Osteoblast (primary cell): Measurements from ENCODE around the gene BSG. TPM values are rescaled to one million over a fixed set of nuclear protein-coding genes. Genes with fewer than 3 reads are reported as not detected.

Experiments
- DNase-seq: peaks from one replicate; pipeline ENCODE4 v3.0.0; 2011; ENCODE audit warnings: low spot score, mixed read lengths; ENCODE audit not compliant: insufficient read length; ENCODE audit errors: missing footprints
- H2AFZ ChIP-seq: 2 replicates; pipeline ENCODE4 v1.6.0; 2011; ENCODE audit warnings: mild to moderate bottlenecking, low read length
- H3K27ac ChIP-seq: 2 replicates; pipeline ENCODE4 v1.5.1; 2011; ENCODE audit warnings: mild to moderate bottlenecking, low read depth, low read length, moderate library complexity
- H3K27me3 ChIP-seq: 2 replicates; pipeline ENCODE4 v1.6.0; 2012; ENCODE audit warnings: mild to moderate bottlenecking, control low read depth, inconsistent platforms, low read length, moderate library complexity; ENCODE audit not compliant: insufficient read depth
- H3K36me3 ChIP-seq: 2 replicates; pipeline ENCODE4 v1.5.1; 2011; ENCODE audit warnings: mild to moderate bottlenecking, low read length, control low read depth, moderate library complexity; ENCODE audit not compliant: insufficient read depth
- H3K4me1 ChIP-seq: 2 replicates; pipeline ENCODE4 v1.5.1; 2011; ENCODE audit warnings: mild to moderate bottlenecking, low read length, control low read depth, moderate library complexity; ENCODE audit not compliant: insufficient read depth
- H3K4me2 ChIP-seq: 2 replicates; pipeline ENCODE4 v1.6.0; 2011; ENCODE audit warnings: mild to moderate bottlenecking, low read length; ENCODE audit not compliant: insufficient read depth
- H3K4me3 ChIP-seq: fragments of 200-600 bp; sonication (generic); 3 replicates; pipeline ENCODE4 v1.5.1; 2012; ENCODE audit warnings: mild to moderate bottlenecking, low read length, inconsistent platforms; ENCODE audit not compliant: insufficient read depth
- H3K79me2 ChIP-seq: 2 replicates; pipeline ENCODE4 v1.6.0; 2012; ENCODE audit warnings: mild to moderate bottlenecking, low read length, control low read depth, inconsistent platforms; ENCODE audit not compliant: insufficient read depth
- H3K9me3 ChIP-seq: 2 replicates; pipeline ENCODE4 v1.5.1; 2011; ENCODE audit warnings: low read depth, low read length, control low read depth
- H4K20me1 ChIP-seq: 2 replicates; pipeline ENCODE4 v1.6.0; 2012; ENCODE audit warnings: mild to moderate bottlenecking, low read length, control low read depth; ENCODE audit not compliant: insufficient read depth
- total RNA-seq: library from RNA; depleted of rRNA; stranded (reverse); fragments of >200 nt; gene quantifications from 2 replicates; pipeline ENCODE4 v1.2.3, GENCODE V29; 2012
- TF ChIP-seq, protein P1 (sequence below): IDR thresholded peaks from 2 replicates; pipeline ENCODE4 v1.5.1; 2011; ENCODE audit warnings: mild to moderate bottlenecking, low read depth, low read length, moderate library complexity; ENCODE audit errors: extremely low read depth

Gene BSG
- total RNA-seq, 1 donor, result 273 TPM

DNA sequence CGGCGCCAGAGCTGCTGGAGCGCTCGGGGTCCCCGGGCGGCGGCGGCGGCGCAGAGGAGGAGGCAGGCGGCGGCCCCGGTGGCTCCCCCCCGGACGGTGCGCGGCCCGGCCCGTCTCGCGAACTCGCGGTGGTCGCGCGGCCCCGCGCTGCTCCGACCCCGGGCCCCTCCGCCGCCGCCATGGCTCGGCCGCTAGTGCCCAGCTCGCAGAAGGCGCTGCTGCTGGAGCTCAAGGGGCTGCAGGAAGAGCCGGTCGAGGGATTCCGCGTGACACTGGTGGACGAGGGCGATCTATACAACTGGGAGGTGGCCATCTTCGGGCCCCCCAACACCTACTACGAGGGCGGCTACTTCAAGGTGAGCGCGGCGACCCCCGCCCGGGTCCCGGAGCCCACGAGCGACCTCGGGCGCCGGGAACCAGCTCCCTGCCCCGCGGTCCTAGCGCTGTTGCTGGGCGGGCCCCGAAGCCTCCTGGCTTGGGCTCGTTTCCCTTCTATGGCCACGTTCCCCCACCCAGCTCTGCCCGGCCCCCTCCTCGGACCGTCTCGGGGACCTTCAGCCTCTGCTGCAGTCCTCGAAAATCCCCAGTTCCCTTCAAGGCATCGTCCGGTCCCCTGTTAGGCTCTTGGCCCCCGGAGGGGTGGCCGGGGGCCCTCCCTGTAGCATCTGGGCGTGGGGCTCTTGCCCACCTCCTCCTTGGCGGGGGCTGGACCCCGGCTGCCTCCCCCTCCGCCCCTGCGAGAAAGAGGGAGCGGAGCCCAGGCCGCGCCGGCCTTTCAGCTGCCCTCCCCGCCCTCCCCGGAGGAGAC is 40.4 kb upstream of the BSG start, which contains the start of gene CDC34:
Gene CDC34, plus strand, starts transcription at position 8 of the 808 bp plus-strand sequence. Its CDS starts 172 bp downstream, at position 180.
- H3K79me2 ChIP-seq, result peaks cover 52% of the 10 kb centered on the region
- H4K20me1 ChIP-seq, result peaks cover 38% of the 10 kb centered on the region
- peak within 1 kb of the TSS; percentile 80 for H2AFZ ChIP-seq
- peak within 1 kb of the TSS; percentile 89 for H3K4me3 ChIP-seq
- H3K27me3 ChIP-seq, result no peaks in the 10 kb centered on the region
- TF ChIP-seq, protein P1, sequence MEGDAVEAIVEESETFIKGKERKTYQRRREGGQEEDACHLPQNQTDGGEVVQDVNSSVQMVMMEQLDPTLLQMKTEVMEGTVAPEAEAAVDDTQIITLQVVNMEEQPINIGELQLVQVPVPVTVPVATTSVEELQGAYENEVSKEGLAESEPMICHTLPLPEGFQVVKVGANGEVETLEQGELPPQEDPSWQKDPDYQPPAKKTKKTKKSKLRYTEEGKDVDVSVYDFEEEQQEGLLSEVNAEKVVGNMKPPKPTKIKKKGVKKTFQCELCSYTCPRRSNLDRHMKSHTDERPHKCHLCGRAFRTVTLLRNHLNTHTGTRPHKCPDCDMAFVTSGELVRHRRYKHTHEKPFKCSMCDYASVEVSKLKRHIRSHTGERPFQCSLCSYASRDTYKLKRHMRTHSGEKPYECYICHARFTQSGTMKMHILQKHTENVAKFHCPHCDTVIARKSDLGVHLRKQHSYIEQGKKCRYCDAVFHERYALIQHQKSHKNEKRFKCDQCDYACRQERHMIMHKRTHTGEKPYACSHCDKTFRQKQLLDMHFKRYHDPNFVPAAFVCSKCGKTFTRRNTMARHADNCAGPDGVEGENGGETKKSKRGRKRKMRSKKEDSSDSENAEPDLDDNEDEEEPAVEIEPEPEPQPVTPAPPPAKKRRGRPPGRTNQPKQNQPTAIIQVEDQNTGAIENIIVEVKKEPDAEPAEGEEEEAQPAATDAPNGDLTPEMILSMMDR, result no peak
- DNase-seq, result peak; percentile 97
- H3K4me1 ChIP-seq, result peaks cover 10% of the 10 kb centered on the region
- no peaks in the 10 kb centered on the region for H3K9me3 ChIP-seq
- peaks cover 8% of the 10 kb centered on the region for H3K36me3 ChIP-seq
- peak within 1 kb of the TSS; percentile 97 for H3K4me2 ChIP-seq
- peak within 1 kb of the TSS; percentile 91 for H3K27ac ChIP-seq

DNA sequence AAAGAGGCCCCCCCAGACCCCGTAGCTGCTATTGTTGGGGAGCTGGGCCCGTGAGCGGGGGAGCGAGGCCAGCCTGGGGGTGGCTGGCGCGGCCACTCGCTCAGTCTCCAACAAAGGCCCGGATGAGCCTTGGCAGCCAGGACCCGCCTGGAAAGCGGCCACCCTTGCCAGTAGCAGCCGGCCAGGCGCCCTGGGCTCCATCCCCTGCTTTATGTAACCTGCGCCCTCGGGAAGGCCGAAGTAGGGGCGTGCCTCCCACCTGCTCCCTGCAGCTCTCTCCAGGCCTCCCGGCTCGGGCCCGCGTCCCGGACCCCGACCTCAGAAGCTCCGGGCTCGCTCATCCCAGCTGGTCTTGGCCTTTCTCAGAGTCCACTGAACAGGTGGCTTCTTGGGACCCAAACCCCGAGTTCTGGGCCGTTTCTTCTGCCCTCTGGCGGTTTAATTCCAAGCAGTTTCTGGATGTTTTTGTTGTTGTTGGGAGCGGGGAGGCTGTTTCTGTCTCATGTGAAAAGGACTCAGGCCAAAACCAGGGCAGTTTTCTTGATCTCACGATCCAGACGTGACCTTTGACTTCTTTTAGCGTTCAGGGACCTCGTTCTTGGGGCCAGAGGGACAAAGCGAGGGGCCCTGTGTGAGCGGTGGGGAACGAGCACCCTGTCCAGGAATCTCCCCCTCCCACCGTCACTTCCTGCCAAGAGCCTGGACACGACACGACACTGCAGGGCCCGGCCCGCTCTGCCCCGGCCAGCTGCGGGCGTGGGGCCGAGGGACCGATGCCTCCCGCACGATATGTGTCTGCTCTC is 39.6 kb upstream of the BSG start:
- Histone ChIP-seq H3K36me3 (peaks cover 8% of the 10 kb centered on the region), H4K20me1 (peaks cover 38% of the 10 kb centered on the region), H2AFZ (peak overlapping the region; percentile 68), H3K4me3 (peak overlapping the region; percentile 89), H3K4me2 (peak overlapping the region; percentile 97), H3K9me3 (no peaks in the 10 kb centered on the region), H3K27me3 (no peaks in the 10 kb centered on the region), H3K27ac (peak overlapping the region; percentile 91), H3K4me1 (peaks cover 10% of the 10 kb centered on the region), H3K79me2 (peaks cover 54% of the 10 kb centered on the region)
- peak; percentile 99 for DNase-seq
- TF ChIP-seq, protein P1, result peak; percentile 65

DNA sequence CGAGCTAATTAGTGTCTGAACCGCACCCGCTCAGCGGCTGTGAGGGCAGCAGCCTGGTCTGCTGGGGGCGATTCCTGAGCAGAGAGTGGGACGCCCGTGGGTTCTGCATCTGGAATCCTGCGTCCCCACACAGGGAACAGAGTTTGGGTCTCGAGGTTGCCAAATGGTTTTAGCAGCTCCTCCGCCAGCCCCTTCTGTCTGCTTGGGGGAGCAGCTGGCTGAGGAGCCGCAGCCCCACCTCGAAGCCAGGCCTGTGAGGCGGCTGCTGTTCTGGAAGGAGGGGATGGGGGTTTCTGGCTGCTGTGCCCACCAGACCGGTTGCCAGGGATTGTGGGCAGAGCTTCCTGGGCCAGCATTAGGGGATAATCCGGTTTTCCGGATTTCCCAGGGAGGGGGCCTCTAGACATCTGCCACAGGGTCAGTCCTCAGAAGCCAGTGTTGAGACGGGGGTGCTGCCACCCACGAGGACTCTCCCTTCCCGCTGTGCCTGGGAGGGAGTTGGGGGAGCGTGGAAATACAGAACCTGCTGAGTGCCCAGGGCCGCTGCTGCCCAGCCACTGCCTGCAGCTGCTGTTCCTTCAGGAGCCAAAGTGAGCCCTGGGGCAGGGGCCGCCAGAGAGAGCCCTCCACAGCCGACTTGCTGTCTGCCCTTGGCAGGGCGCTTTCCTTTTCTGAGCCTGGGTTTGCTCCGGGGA is 38.9 kb upstream of the BSG start:
- Histone ChIP-seq H3K27ac (peak overlapping the region; percentile 91), H2AFZ (peak overlapping the region; percentile 68), H3K36me3 (peaks cover 11% of the 10 kb centered on the region), H3K27me3 (no peaks in the 10 kb centered on the region), H3K4me1 (peaks cover 10% of the 10 kb centered on the region), H4K20me1 (peaks cover 44% of the 10 kb centered on the region), H3K4me2 (peak overlapping the region; percentile 97), H3K4me3 (peak overlapping the region; percentile 89), H3K9me3 (no peaks in the 10 kb centered on the region), H3K79me2 (peaks cover 59% of the 10 kb centered on the region)
- TF ChIP-seq, protein P1, result no peak
- DNase-seq, result no peak
